ENCODE data around the gene ATP6V1G2. TPM values are rescaled to one million over a fixed set of nuclear protein-coding genes. Genes with fewer than 3 reads are reported as not detected.
A peak's percentile ranks its signal among the peaks of the same experiment; 100 is the strongest.
"Not testable (repeated sequence)": the region's sequence is repeated elsewhere in the genome, so short reads cannot be mapped to it uniquely, and the experiment has no call there.

Gene ATP6V1G2
- total and polyA plus RNA-seq, 4 donors = 0.28 to 1.5 (median 0.52) TPM

DNA sequence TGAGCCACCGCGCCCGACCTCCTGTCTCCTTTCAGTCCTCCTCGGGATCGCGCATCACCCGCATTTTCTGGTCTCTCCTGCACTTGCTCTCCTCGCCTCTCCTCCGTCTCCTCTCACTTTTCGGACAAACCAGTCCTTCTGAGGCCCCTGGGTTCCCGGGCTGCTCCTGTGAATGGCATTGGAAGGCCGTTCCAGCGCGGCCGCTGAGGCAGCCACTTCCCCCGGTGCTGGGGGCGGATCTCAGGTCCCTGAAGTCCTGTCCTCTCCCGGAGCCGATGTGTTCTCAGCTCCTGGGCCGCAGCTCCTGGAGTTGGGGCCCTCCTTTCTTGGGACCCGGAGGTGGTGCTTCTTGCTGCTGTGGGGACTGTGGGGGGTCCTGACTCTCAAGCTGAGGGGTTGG is 47.7 kb downstream of the ATP6V1G2 start:
- ATAC-seq (ENCODE audit: insufficient read depth, low FRiP score) (no peak), DNase-seq (no peak)
- no peak overlapping the region for H3K27ac ChIP-seq (ENCODE audit: low read depth in 1 of 2, low read length in 1 of 2)
- no peak for TF ChIP-seq CTCF (IDR thresholded peaks at IDR 0.05; ENCODE audit: control extremely low read depth, extremely low read depth)
- no peak overlapping the region for H3K9ac ChIP-seq (ENCODE audit: insufficient read depth in 1 of 2, low read length in 2 of 2)
- peaks cover 0 to 78% (median 23%) of the 10 kb centered on the region in 3 donors for H3K27me3 ChIP-seq (ENCODE audit: control insufficient read depth in 3 of 3, insufficient read depth in 3 of 3, low read length in 2 of 3)
- no peaks in the 10 kb centered on the region for H3K36me3 ChIP-seq (ENCODE audit: control insufficient read depth in 4 of 4, insufficient read depth in 4 of 4, low read length in 4 of 4)
- H3K9me3 ChIP-seq (ENCODE audit: control insufficient read depth in 4 of 4, insufficient read depth in 3 of 4, low read length in 3 of 4) = no peaks in the 10 kb centered on the region
- 23 to 24% methylated on average over 21 of the region's 21 CpGs for WGBS, 2 donors
- H3K4me1 ChIP-seq (ENCODE audit: control insufficient read depth in 5 of 5, insufficient read depth in 5 of 5, low read length in 5 of 5) = peaks cover 0 to 10% (median 7%) of the 10 kb centered on the region in 5 donors
- no peak overlapping the region for H3K4me3 ChIP-seq

GRCh38 chr6:31497531-31498476 is 48.6 kb downstream of the ATP6V1G2 start, which contains the start of gene MICB:
Gene MICB (plus strand): TSS chr6:31498145. CDS start chr6:31498194, 49 bp downstream.
- peaks cover 0 to 68% (median 28%) of the 10 kb centered on the region in 3 donors for H3K27me3 ChIP-seq (ENCODE audit: control insufficient read depth in 3 of 3, insufficient read depth in 3 of 3, low read length in 2 of 3)
- DNase-seq = peak; percentile 32 to 69 (median 45)
- 1% methylated on average over 58 to 64 of the region's 64 CpGs for WGBS, 2 donors
- H3K9me3 ChIP-seq (ENCODE audit: control insufficient read depth in 4 of 4, insufficient read depth in 3 of 4, low read length in 3 of 4) = no peaks in the 10 kb centered on the region
- no peak for TF ChIP-seq CTCF (IDR thresholded peaks at IDR 0.05; ENCODE audit: control extremely low read depth, extremely low read depth)
- peak within 1 kb of the TSS; percentile 67 for H3K4me3 ChIP-seq
- no peak within 1 kb of the TSS for H3K9ac ChIP-seq (ENCODE audit: insufficient read depth in 1 of 2, low read length in 2 of 2)
- no peaks in the 10 kb centered on the region for H3K36me3 ChIP-seq (ENCODE audit: control insufficient read depth in 4 of 4, insufficient read depth in 4 of 4, low read length in 4 of 4)
- H3K27ac ChIP-seq (ENCODE audit: low read depth in 1 of 2, low read length in 1 of 2) = peak within 1 kb of the TSS in 1 of 2 donors; percentile 63
- peak; percentile 59 for ATAC-seq (ENCODE audit: insufficient read depth, low FRiP score)
- peaks cover 0 to 11% (median 7%) of the 10 kb centered on the region in 5 donors for H3K4me1 ChIP-seq (ENCODE audit: control insufficient read depth in 5 of 5, insufficient read depth in 5 of 5, low read length in 5 of 5)

- Histone ChIP-seq H3K27me3 (ENCODE audit: control insufficient read depth in 3 of 3, insufficient read depth in 3 of 3, low read length in 2 of 3) (peaks cover 0 to 66% (median 28%) of the 10 kb centered on the region in 3 donors), H3K4me1 (ENCODE audit: control insufficient read depth in 5 of 5, insufficient read depth in 5 of 5, low read length in 5 of 5) (peaks cover 0 to 11% (median 7%) of the 10 kb centered on the region in 5 donors)
- H3K27ac ChIP-seq (ENCODE audit: low read depth in 1 of 2, low read length in 1 of 2); DNase-seq; H3K9me3 ChIP-seq (ENCODE audit: control insufficient read depth in 4 of 4, insufficient read depth in 3 of 4, low read length in 3 of 4); ATAC-seq (ENCODE audit: insufficient read depth, low FRiP score); H3K36me3 ChIP-seq (ENCODE audit: control insufficient read depth in 4 of 4, insufficient read depth in 4 of 4, low read length in 4 of 4); H3K4me3 ChIP-seq; H3K9ac ChIP-seq (ENCODE audit: insufficient read depth in 1 of 2, low read length in 2 of 2): not testable (repeated sequence)
- 34 to 60% methylated on average over 4 of the region's 4 CpGs for WGBS, 2 donors
These were observed 49.6 kb downstream of the ATP6V1G2 start for GRCh38 chr6:31496826-31497225.

- H3K9ac ChIP-seq (ENCODE audit: insufficient read depth in 1 of 2, low read length in 2 of 2) = no peak overlapping the region
- ATAC-seq (ENCODE audit: insufficient read depth, low FRiP score) = no peak
- no peaks in the 10 kb centered on the region for H3K9me3 ChIP-seq (ENCODE audit: control insufficient read depth in 4 of 4, insufficient read depth in 3 of 4, low read length in 3 of 4)
- no peak for DNase-seq
- peaks cover 0 to 11% (median 7%) of the 10 kb centered on the region in 5 donors for H3K4me1 ChIP-seq (ENCODE audit: control insufficient read depth in 5 of 5, insufficient read depth in 5 of 5, low read length in 5 of 5)
- H3K27me3 ChIP-seq (ENCODE audit: control insufficient read depth in 3 of 3, insufficient read depth in 3 of 3, low read length in 2 of 3) = peaks cover 0 to 59% (median 23%) of the 10 kb centered on the region in 3 donors
- peak overlapping the region in 1 of 2 donors; percentile 31 for H3K27ac ChIP-seq (ENCODE audit: low read depth in 1 of 2, low read length in 1 of 2)
- TF ChIP-seq CTCF (IDR thresholded peaks at IDR 0.05; ENCODE audit: control extremely low read depth, extremely low read depth) = no peak
- no peaks in the 10 kb centered on the region for H3K36me3 ChIP-seq (ENCODE audit: control insufficient read depth in 4 of 4, insufficient read depth in 4 of 4, low read length in 4 of 4)
- 68 to 69% methylated on average over 2 of the region's 2 CpGs for WGBS, 2 donors
- no peak overlapping the region for H3K4me3 ChIP-seq
These were observed 50.8 kb downstream of the ATP6V1G2 start for GRCh38 chr6:31495580-31495979.

All from lung (tissue), 12 donors.